ENCODE results near the gene KLHL29. TPM values are rescaled to one million over a fixed set of nuclear protein-coding genes. Genes with fewer than 3 reads are reported as not detected.

KLHL29 gene
- total and polyA plus RNA-seq, 9 donors: 3.0 to 6.6 (median 3.9) TPM

GRCh38 chr2:23412556-23413155, 27.7 kb downstream of the KLHL29 start:
- no peak for DNase-seq
- 84 to 88% (median 88%) methylated on average over 11 of the region's 11 CpGs for WGBS, 3 donors
- no peaks in the 10 kb centered on the region for H3K9me3 ChIP-seq
- H3K27ac ChIP-seq: no peak overlapping the region
- H3K27me3 ChIP-seq: no peaks in the 10 kb centered on the region
- H3K36me3 ChIP-seq: no peaks in the 10 kb centered on the region
- TF ChIP-seq CTCF (IDR thresholded peaks at IDR 0.05): no peak
- no peak for TF ChIP-seq EP300 (IDR thresholded peaks at IDR 0.05)
- TF ChIP-seq POLR2A (IDR thresholded peaks at IDR 0.05): no peak
- H3K4me3 ChIP-seq: no peak overlapping the region
- intact Hi-C loops (cut with DNase I): no loop called here
- peaks cover 3% of the 10 kb centered on the region for H3K4me1 ChIP-seq (ENCODE audit: insufficient read depth)

- H3K36me3 ChIP-seq: no peaks in the 10 kb centered on the region
- H3K27ac ChIP-seq: no peak overlapping the region
- DNase-seq: no peak
- H3K9me3 ChIP-seq: no peaks in the 10 kb centered on the region
- no peak for TF ChIP-seq EP300 (IDR thresholded peaks at IDR 0.05)
- no peak for TF ChIP-seq CTCF (IDR thresholded peaks at IDR 0.05)
- TF ChIP-seq POLR2A (IDR thresholded peaks at IDR 0.05): no peak
- H3K4me1 ChIP-seq (ENCODE audit: insufficient read depth): peaks cover 6% of the 10 kb centered on the region
- no peak overlapping the region for H3K4me3 ChIP-seq
- H3K27me3 ChIP-seq: no peaks in the 10 kb centered on the region
- intact Hi-C loops (cut with DNase I): no loop called here
- WGBS, 3 donors: 94 to 95% (median 94%) methylated on average over 8 of the region's 8 CpGs
Observed at GRCh38 chr2:23413641-23414040, 28.7 kb downstream of the KLHL29 start.

- intact Hi-C loops (cut with DNase I): no loop called here
- DNase-seq: no peak
Observed at GRCh38 chr2:23414106-23414505, 29.1 kb downstream of the KLHL29 start.

GRCh38 chr2:23414871-23415270, 29.9 kb downstream of the KLHL29 start:
- Histone ChIP-seq H3K9me3 (no peaks in the 10 kb centered on the region), H3K4me3 (no peak overlapping the region), H3K27ac (no peak overlapping the region), H3K27me3 (no peaks in the 10 kb centered on the region), H3K4me1 (ENCODE audit: insufficient read depth) (peaks cover 6% of the 10 kb centered on the region), H3K36me3 (no peaks in the 10 kb centered on the region)
- no peak for TF ChIP-seq CTCF (IDR thresholded peaks at IDR 0.05)
- TF ChIP-seq EP300 (IDR thresholded peaks at IDR 0.05): no peak
- TF ChIP-seq POLR2A (IDR thresholded peaks at IDR 0.05): no peak
- intact Hi-C loops (cut with DNase I): no loop called here
- DNase-seq: no peak
- 95 to 99% (median 95%) methylated on average over 4 of the region's 4 CpGs for WGBS, 3 donors

More at GRCh38 chr2:23414106-23414505, 29.1 kb downstream of the KLHL29 start:
- no peak overlapping the region for H3K27ac ChIP-seq
- 89 to 95% (median 90%) methylated on average over 8 of the region's 8 CpGs for WGBS, 3 donors
- no peaks in the 10 kb centered on the region for H3K9me3 ChIP-seq
- H3K36me3 ChIP-seq: no peaks in the 10 kb centered on the region
- peaks cover 6% of the 10 kb centered on the region for H3K4me1 ChIP-seq (ENCODE audit: insufficient read depth)
- no peaks in the 10 kb centered on the region for H3K27me3 ChIP-seq
- H3K4me3 ChIP-seq: no peak overlapping the region
- TF ChIP-seq POLR2A (IDR thresholded peaks at IDR 0.05): no peak
- TF ChIP-seq CTCF (IDR thresholded peaks at IDR 0.05): no peak
- no peak for TF ChIP-seq EP300 (IDR thresholded peaks at IDR 0.05)

All from ovary (tissue), 9 donors.